Suprapubic skin (tissue), 4 donors: ENCODE data around the gene RNU1-1. TPM values are rescaled to one million over a fixed set of nuclear protein-coding genes. Genes with fewer than 3 reads are reported as not detected.
"Not testable (repeated sequence)": the region's sequence is repeated elsewhere in the genome, so short reads cannot be mapped to it uniquely, and the experiment has no call there.

ENCODE experiments used
- DNase-seq, 2 donors: peaks; one replicate each; pipeline ENCODE4 v3.0.0-alpha.2; 2019; ENCODE audit warnings: low spot score in 2 of 2
- H3K27ac ChIP-seq: fragments of 200-600 bp; sonication (generic); one replicate; pipeline ENCODE4 v1.5.1; 2019
- H3K27me3 ChIP-seq: fragments of 200-600 bp; sonication (generic); one replicate; pipeline ENCODE4 v1.5.1; 2019
- H3K36me3 ChIP-seq: fragments of 200-600 bp; sonication (generic); one replicate; pipeline ENCODE4 v1.5.1; 2019
- H3K4me1 ChIP-seq: fragments of 200-600 bp; sonication (generic); one replicate; pipeline ENCODE4 v1.5.1; 2019
- H3K4me3 ChIP-seq: fragments of 200-600 bp; sonication (generic); one replicate; pipeline ENCODE4 v1.5.1; 2019; ENCODE audit warnings: mild to moderate bottlenecking
- H3K9me3 ChIP-seq: fragments of 200-600 bp; sonication (generic); one replicate; pipeline ENCODE4 v1.5.1; 2019
- EP300 ChIP-seq: sonication (generic); formaldehyde crosslinking; IDR thresholded peaks from one replicate; pipeline ENCODE4 v1.6.1; 2017; ENCODE audit warnings: antibody characterized with exemption
- POLR2A ChIP-seq, 2 donors: fragments of 450-650 bp; IDR thresholded peaks; one replicate each; pipeline ENCODE4 v1.6.1; 2017; ENCODE audit warnings: antibody characterized with exemption in 2 of 2, mild to moderate bottlenecking in 2 of 2, moderate library complexity in 2 of 2
- POLR2AphosphoS5 ChIP-seq, 3 donors: sonication (generic); formaldehyde crosslinking; IDR thresholded peaks; one replicate each; pipeline ENCODE4 v1.6.1; 2017; ENCODE audit warnings: antibody characterized with exemption in 3 of 3
- WGBS: methylation state at CpG from one replicate; pipeline ENCODE4 v1.1.5; 2018; 5-methylcytosine and 5-hydroxymethylcytosine counted together
- total RNA-seq, 4 donors: library from RNA; depleted of rRNA; stranded (reverse); fragments of >200 nt; gene quantifications; one replicate each; pipeline ENCODE4 v1.1.0, GENCODE V29; 2016
- TF ChIP-seq, protein P1 (sequence below), 2 donors: fragments of 200-600 bp in 1 of 2; fragments of 450-650 bp in 1 of 2; sonication (generic) in 1 of 2; IDR thresholded peaks; one replicate each; pipeline ENCODE4 v1.5.1; 2016 to 2019; ENCODE audit warnings: antibody characterized with exemption in 2 of 2, mild to moderate bottlenecking in 1 of 2, moderate library complexity in 1 of 2

RNU1-1 gene
- total RNA-seq, 4 donors from 2014 or later = under 0.01 TPM

DNA sequence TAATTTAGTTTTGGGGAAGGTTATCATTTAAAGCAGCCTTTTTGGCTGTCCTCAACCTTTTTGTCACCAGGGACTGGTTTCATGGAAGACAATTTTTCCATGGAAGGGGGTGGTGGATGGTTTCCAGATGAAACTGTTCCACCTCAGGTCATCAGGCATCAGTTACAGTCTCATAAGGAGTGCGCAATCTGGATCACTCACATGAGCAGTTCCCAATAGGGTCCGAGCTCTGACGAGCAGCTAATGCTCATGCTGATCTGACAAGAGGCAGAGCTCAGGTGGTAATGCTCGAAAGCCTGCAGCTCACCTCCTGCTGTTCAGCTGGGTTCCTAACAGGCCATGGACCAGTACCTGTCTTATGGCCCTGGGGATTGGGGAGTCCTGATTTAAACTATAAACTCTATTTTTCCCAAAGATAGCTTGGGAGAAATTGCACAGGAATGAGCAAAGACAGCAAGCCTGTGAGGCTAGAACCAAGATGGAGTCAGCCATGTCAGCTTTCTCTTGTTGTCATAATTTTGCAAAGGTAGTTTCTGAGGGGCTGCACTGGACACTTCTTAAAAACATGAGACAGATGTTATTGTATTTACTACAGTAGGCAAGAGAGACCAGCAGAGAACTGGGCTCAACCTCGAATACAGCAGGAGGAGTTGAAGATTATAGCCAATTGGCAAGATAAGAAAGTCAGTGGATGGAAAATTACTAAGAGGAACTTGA lies 2.8 kb upstream of the RNU1-1 start:
- 71% methylated on average over 4 of the region's 5 CpGs for WGBS
- not testable (repeated sequence) for H3K4me1 ChIP-seq

GRCh38 chr1:16513412-16514106 lies 526 bp downstream of the RNU1-1 start:
- not testable (repeated sequence) for H3K9me3 ChIP-seq, H3K27ac ChIP-seq, H3K4me1 ChIP-seq, DNase-seq, H3K36me3 ChIP-seq
- WGBS = 16% methylated on average over 5 of the region's 26 CpGs
- peaks cover 14% of the 10 kb centered on the region for H3K27me3 ChIP-seq
- H3K4me3 ChIP-seq = peak overlapping the region; percentile 36

More for the DNA sequence above, 2.8 kb upstream of the RNU1-1 start:
- not testable (repeated sequence) for H3K4me3 ChIP-seq, H3K27ac ChIP-seq, H3K9me3 ChIP-seq, DNase-seq, H3K36me3 ChIP-seq
- peaks cover 39% of the 10 kb centered on the region for H3K27me3 ChIP-seq

GRCh38 chr1:16512624-16513411 lies 1.3 kb downstream of the RNU1-1 start:
- 74% methylated on average over 12 of the region's 15 CpGs for WGBS
- H3K27ac ChIP-seq, DNase-seq: not testable (repeated sequence)

GRCh38 chr1:16511926-16512325 lies 2.2 kb downstream of the RNU1-1 start:
- H3K36me3 ChIP-seq, H3K4me1 ChIP-seq, H3K27ac ChIP-seq, H3K4me3 ChIP-seq, DNase-seq, H3K9me3 ChIP-seq, H3K27me3 ChIP-seq: not testable (repeated sequence)
- WGBS = 66% methylated on average over 1 of the region's 1 CpG

More at GRCh38 chr1:16512624-16513411, 1.3 kb downstream of the RNU1-1 start:
- H3K9me3 ChIP-seq, H3K36me3 ChIP-seq, H3K4me3 ChIP-seq, H3K4me1 ChIP-seq, H3K27me3 ChIP-seq: not testable (repeated sequence)

DNA sequence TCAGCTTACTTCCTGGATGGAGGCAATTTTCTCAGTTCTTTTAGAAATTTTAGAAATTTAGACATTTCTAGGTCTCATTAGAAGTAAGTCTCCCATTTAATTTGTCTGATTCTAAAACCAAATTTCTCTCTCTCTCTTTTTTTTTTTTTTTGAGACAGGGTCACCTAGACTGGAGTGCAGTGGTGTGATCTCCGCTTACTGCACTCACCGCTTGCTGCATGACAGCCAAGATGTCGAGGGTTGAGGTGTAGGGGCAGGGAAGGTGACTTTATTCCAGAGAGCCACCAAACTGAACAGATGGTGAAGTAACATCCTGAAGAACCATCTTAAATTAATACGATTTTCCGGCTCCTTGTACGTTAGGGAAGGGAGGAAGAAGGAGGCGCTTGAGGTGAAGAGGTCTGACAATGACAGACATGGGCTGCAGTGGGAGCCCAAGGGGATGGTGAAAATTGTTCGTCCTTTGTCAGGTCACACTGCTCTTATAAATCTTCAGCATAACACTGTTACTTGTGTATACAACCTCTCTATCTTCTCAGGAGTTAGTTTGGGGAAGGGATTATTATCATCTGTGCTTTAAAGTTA lies 5.1 kb downstream of the RNU1-1 start:
- H3K36me3 ChIP-seq, H3K4me3 ChIP-seq, H3K9me3 ChIP-seq, H3K27ac ChIP-seq, H3K4me1 ChIP-seq, DNase-seq, H3K27me3 ChIP-seq: not testable (repeated sequence)
- WGBS = 84% methylated on average over 8 of the region's 8 CpGs

GRCh38 chr1:16506364-16507136 lies 7.5 kb downstream of the RNU1-1 start:
- H3K27me3 ChIP-seq, H3K27ac ChIP-seq, H3K4me1 ChIP-seq, H3K36me3 ChIP-seq, H3K9me3 ChIP-seq, DNase-seq, H3K4me3 ChIP-seq: not testable (repeated sequence)
- 66% methylated on average over 15 of the region's 15 CpGs for WGBS

DNA sequence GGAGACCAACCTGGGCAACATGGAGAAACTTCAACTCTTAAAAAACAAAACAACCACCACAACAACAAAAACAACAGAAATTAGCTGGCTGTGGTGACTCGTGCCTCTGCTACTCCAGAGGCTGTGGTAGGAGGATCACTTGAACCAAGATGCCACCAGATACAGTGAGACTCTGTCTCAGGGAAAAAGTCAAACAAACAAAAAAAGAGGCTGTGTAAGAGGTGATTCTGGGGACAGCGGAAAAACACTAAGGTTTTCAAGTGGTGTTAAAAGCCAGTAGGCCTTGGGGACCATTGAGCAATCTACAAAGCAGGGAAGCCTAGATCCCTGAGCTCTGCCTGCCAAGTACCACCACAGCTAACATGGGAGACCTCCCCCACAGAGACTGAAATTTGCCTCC lies 8.2 kb downstream of the RNU1-1 start:
- not testable (repeated sequence) for H3K4me1 ChIP-seq, H3K27ac ChIP-seq, H3K9me3 ChIP-seq, DNase-seq, H3K4me3 ChIP-seq, H3K36me3 ChIP-seq, H3K27me3 ChIP-seq
- 95% methylated on average over 2 of the region's 2 CpGs for WGBS

DNA sequence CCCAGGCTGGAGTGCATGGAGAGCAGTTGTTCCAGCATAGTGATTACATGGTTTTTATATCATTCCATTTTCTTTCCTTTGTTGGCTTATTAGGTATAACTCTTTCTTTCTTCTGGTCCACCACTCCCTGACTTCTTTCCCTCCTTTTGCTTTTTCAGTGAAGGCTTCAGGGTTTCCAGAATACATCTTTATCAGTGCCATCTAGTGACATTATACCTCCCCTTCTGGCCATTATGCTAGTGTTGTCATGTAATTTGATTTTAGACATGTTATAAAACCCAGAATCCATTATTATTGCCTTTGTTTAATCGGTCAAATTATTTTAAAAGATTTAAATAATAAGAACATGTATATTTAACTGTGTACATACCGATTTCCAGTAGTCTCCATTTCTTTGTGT lies 10.6 kb downstream of the RNU1-1 start:
- H3K4me3 ChIP-seq = no peak overlapping the region
- WGBS = 83% methylated on average over 2 of the region's 2 CpGs
- peaks cover 8% of the 10 kb centered on the region for H3K4me1 ChIP-seq
- no peaks in the 10 kb centered on the region for H3K27me3 ChIP-seq
- H3K36me3 ChIP-seq = no peaks in the 10 kb centered on the region
- TF ChIP-seq POLR2AphosphoS5 (IDR thresholded peaks at IDR 0.05) (no peak), POLR2A (IDR thresholded peaks at IDR 0.05) (no peak), EP300 (no peak)
- TF ChIP-seq, protein P1, sequence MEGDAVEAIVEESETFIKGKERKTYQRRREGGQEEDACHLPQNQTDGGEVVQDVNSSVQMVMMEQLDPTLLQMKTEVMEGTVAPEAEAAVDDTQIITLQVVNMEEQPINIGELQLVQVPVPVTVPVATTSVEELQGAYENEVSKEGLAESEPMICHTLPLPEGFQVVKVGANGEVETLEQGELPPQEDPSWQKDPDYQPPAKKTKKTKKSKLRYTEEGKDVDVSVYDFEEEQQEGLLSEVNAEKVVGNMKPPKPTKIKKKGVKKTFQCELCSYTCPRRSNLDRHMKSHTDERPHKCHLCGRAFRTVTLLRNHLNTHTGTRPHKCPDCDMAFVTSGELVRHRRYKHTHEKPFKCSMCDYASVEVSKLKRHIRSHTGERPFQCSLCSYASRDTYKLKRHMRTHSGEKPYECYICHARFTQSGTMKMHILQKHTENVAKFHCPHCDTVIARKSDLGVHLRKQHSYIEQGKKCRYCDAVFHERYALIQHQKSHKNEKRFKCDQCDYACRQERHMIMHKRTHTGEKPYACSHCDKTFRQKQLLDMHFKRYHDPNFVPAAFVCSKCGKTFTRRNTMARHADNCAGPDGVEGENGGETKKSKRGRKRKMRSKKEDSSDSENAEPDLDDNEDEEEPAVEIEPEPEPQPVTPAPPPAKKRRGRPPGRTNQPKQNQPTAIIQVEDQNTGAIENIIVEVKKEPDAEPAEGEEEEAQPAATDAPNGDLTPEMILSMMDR (IDR thresholded peaks at IDR 0.05) = no peak
- H3K27ac ChIP-seq = no peak overlapping the region
- no peaks in the 10 kb centered on the region for H3K9me3 ChIP-seq
- no peak for DNase-seq

GRCh38 chr1:16501446-16501845 lies 12.6 kb downstream of the RNU1-1 start:
- H3K4me3 ChIP-seq, H3K9me3 ChIP-seq, H3K27ac ChIP-seq, H3K36me3 ChIP-seq, H3K27me3 ChIP-seq: not testable (repeated sequence)
- 43% methylated on average over 2 of the region's 8 CpGs for WGBS
- DNase-seq = peak in 1 of 2 donors; percentile 21
- peaks cover 19% of the 10 kb centered on the region for H3K4me1 ChIP-seq

DNA sequence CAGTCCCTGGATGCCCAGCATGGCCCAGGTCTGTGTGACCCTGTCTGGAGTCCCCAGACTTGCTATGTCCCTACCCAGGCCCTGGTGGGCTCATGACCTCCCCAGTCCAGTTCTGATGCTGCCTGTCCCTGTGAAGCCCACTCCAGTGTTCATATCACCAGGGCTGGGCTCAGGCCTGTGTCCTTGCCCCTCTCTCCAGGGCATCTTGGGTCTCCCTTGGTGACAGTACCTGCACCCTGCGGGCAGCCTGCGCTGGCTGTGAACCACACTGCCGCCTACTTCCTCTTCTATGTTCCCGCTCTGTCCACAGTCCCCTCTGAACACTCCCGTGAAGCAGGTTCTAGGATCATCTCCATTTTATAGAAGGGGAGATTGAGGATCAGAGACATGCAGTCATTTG lies 13.1 kb downstream of the RNU1-1 start:
- 90% methylated on average over 5 of the region's 5 CpGs for WGBS
- H3K27me3 ChIP-seq, H3K36me3 ChIP-seq, H3K9me3 ChIP-seq, H3K4me3 ChIP-seq, H3K27ac ChIP-seq: not testable (repeated sequence)
- peak in 1 of 2 donors; percentile 79 for DNase-seq
- H3K4me1 ChIP-seq = peaks cover 19% of the 10 kb centered on the region

DNA sequence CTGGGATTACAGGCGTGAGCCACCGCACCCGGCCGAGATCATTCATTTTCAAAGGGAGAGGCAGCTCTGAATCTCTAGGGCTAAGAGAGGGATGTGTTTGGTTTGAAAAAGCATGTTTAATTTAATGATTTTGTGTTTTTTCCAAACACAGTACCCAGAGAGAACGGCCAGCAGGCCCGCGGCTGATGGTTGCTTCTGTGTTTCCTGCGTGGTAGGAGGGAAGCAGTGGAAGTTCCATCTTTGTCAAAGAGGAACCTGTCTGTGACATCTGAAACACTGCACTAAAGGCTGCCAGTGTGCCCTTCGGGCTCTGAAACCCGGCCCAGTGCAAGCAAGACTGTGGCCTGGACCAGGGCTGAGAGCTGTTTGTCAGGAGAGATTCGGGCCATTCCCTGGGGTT lies 13.6 kb downstream of the RNU1-1 start:
- not testable (repeated sequence) for H3K9me3 ChIP-seq, H3K4me3 ChIP-seq, H3K27ac ChIP-seq, H3K27me3 ChIP-seq, H3K36me3 ChIP-seq
- DNase-seq = peak in 1 of 2 donors; percentile 74
- 84% methylated on average over 11 of the region's 11 CpGs for WGBS
- H3K4me1 ChIP-seq = peaks cover 19% of the 10 kb centered on the region
